ENCODE results near the gene RBFOX1.

RBFOX1 gene

DNA sequence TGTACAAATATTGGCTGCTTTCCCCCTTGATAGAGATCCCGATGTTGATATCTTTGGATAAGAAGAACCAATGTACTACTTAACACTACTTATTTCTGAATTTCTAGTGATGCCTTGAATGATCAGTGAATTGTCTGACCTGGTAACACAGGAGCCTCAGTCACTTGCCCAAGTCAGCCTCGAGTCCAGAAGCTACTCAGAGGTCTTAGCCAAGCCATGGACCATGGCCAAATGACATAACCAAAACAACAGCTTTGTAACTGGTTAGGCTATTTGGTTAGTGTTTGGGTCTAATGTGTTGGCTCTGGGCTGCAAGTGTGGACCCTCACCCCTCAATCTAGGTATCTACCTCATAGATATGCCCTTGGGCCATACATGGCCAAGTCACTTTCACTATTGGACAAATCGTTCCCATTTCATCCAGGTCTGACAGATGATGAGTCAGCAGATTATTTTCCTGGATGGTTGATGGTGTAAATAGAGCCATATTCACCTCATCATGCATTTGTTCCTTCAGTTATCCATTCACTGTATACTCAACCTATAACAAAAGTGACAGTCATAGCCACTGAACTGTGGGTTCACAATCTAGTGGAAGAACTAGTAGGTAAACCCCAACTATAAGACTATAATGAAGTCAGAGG, 3.5 kb downstream of the RBFOX1 start:
- DNase-seq, result no peak

DNA sequence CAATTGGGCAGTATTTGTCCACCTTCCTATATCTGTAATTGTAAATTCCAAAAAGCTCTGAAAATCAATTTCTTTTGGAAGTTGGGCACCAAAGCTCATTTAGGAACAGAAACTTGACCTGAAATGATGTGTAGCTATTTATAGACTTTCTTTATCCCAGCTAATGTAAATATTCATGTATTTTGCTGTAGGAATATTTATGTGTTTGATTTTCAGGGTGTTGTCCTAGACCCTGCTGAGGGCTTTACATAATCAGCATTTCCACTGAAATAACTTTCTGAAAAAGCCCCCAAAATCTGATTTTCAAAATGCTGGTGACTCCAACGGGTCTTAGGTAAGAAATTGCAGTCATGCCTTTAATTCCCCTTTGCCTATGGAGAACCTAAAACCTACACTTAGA, 4.1 kb downstream of the RBFOX1 start:
- DNase-seq, result no peak

DNA sequence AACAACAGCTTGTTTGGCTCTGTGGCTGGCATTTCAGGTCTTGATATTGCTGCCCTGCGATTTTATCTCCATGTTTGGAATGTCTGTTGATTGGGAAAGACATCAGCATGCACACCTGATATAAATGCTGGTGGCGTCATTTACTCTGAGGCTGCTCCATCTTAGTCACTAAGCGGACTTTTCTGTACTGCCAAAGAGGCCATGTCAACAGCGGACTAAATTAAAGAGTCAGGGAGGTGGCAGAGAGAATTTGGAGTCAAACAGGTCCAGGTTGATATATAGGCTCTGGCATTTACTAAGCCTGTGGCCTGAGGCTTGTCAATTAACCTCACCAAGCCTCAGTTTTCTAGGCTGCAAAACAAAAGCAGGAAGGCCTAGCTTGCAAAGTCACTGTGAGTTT, 6.2 kb downstream of the RBFOX1 start:
- no peak for DNase-seq

DNA sequence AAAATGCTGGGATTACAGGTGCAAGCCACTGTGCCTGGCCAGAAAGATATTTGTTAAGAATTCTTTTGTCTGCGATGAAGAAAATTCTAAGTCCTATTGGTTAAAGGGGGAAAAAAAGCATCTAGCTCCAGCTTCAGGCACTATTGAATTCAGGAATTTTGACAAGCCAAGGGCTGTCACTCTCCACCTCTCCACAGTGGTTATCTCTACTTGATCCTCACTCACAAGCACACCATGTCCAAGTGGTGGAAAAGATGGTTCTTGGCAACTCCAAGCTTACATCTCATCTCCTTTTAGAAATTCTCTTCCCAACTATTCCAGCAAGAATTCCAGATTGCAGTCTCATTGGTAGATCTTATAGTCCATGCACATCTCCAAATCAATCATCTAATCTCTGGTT, 7.1 kb downstream of the RBFOX1 start:
- DNase-seq, result no peak

DNA sequence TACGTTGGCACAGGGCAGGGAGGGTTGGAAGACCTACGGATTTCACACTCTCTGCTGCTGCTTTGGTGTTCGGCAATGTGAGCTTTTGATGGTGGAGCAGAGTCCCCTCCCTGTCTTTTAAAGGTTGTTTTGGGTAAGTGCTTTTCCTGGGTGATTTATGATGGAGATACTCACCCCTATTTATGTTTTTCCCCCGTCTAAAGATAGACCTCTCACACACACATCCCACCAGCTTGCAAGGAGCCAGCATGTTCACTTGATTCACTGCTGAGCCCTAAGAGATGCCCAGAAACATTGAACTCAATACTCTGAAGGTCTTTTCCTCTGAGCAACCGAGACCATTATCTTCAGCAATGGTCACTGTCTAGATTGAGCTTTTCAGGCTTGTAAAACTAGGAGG, 8.3 kb downstream of the RBFOX1 start:
- no peak for DNase-seq

DNA sequence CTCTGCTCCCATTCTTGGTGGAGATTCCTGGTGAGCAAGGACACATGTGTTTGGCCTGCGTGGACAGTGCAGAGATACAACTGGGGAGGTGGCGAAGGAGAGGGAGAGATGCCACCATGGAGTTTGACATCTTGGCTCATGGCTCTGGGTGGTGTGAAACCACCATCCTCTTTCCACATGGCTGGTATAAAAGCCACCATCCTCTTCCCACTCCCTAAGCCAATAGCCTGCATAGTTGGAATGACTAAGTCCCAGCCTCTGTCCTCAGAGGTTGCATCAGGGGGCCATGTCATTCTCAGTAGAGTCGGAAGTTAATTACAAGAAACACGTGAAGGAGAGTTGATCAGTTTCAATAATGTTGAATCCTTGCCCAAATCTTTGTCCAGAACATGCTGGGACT, 10.0 kb downstream of the RBFOX1 start:
- no peak for DNase-seq

DNA sequence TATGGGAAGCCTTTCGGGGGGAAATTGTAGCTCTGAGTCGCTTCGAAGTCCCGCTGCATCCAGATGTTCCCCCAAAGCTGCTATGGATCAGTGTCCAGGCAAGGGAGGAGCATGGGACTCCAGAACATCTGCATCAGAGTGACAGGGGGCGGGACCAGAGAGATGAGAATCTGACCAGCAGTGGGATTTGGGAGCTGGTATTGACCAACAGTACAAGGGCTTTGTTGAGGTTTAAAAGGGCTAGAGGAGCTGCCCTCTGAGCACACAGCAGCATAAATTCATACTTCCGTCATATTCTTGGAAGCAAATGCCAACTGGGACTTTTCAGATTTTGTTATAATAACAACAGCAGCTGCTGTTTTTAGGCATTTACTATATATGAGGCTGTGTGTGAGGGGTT, 10.6 kb downstream of the RBFOX1 start:
- DNase-seq, result no peak

DNA sequence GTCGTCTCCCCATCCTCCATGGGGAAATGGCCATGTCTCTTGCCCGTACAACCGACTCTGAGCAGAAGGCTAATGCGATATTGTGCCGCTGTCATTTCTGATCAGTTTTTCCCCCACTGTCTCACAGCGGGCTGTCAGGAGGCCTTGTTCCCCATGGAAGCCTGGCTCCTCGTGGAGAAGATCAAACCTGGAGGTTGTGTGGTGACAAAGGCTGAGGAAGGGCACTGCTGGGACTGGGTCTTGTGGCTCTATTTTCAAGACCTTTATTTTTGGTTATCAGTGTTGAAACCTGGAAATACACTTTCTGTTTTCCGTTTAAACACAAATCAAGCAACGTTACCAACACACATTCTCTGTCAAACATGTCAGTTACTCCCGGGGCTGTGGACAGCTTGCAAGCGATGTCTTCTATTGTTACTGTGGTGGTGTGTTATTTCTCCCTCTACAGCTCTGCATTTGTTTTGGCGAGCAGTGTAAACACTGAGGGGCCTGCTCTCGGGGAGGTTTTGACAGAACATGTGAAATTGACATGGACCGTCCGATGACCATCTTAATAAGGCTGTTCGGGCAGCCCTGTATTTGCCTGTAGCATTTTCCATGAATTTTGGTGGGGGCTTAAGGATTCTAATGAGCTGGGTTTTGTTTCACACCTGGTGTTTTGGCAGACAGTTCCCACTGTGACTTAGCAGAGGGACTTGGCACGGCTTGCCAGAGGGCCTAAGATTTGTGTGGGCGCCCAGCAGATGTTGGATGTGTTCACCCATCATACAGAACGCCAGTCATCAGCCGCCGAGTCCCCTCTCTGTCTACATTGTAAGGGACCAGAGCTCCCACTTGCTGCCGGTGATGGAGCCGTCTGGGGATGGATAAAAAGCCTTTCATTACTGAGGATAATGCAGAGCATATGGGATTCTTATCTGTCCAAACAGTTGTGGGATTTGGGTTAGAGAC, 12.5 kb downstream of the RBFOX1 start:
- no peak for DNase-seq

DNA sequence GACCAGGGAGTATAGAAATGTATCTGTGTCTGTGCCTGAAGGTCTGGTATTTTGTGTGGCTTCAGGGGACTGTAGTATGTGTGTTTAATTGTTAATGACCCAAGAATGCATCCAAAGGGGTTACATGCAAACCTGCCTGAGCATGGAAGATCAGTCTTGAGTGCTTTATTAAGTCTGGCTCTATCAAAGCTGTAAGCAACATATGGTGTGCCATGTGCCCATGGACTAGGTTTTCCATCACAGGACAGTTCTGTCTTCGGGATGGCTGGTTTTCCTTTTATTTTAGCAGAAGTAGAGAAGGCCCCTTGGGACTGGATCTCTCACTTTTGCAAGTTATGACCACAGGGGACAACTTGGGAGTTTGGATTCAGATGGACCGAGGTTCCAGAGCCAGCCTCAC, 18.2 kb downstream of the RBFOX1 start:
- DNase-seq, result no peak

DNA sequence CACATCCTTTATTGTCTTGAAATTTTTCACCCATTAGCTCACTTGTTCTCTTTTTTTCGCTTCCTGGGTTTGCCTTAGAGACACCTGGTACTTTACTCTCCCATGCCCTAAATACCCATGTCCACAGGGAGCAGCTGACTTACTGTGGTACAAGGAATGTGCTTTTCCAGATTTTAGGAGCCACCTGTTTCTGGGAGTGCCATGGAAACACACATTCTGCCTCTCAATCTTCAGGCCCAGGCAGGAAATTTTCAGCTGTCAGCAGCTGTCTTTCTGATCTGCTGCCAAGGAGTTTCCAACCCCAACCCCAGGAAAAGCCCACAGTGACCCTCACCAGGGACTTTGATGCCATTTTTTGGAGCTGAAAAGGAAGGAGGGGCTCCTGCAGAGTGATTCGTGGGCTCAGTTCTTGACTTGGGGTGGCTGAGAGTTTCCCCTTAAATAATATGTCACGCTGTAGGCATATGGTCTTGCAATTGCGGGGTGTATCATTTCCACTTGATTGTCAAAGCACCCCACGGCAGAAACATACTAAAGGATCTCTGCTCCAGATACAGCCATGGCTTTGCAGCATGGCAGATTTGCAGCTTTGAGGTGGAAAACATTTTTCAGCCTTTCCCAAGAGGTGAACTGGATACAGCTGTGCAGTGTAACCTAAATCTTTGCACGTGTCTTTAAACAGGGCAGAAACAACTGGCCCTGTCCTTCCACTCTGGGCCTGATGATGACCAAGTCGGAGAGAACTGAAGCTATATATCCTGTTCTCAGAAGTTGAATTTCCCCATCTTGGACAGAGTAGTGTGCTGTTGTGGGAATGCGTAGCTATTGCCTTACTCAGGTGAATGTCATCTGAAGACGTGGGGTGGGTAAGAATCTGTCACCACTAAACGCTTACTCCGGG, 19.2 kb downstream of the RBFOX1 start:
- DNase-seq, result no peak

DNA sequence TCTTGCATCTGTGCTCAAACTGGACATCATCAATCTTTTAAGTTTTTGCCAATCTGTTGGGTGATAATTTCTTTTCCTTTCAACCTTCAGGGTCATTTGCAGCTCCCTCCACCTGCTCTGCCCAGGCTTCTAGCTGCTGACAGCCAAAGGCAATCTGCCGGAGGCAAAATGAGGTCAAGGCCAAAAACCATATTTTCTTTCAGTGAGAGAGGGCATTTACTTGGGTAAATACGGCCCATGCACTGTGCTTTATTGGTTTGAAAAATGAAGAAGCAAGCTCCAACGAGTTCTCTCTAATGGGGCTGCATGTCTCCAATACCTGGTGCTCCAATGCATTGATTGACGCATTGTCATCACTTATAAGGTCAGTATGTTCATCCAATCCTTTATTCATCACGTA, 23.1 kb downstream of the RBFOX1 start:
- DNase-seq, result no peak

DNA sequence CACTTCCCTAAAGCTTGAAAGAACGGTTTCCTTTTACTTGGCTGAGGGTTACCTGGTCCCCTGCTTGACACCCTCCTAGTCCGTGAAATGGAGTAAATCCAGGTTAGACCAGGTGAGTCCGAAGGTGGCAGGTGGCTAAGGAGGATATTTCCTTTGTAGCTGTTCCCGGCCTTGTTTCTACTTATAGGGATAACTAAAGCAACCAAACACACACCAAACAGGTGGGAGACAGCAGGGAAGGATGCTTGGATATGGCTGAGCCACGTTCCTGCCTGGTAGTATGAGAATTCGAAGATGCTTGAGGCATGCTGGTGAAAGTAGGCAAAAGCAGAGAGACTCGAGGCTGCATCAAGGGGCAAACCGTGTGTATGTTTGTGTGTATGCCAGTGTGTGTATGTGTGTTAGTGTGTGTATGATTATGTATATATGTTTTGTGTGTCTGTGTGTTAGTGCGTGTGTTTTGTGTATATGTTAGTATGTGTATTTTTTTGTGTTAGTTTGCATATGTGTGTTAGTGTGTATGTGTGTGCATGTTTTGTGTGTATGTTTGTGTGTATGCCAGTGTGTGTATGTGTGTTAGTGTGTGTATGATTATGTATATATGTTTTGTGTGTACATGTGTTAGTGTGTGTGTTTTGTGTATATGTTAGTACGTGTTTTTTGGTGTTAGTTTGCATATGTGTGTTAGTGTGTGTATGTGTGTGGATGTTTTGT, 28.9 kb downstream of the RBFOX1 start:
- DNase-seq, result no peak

DNA sequence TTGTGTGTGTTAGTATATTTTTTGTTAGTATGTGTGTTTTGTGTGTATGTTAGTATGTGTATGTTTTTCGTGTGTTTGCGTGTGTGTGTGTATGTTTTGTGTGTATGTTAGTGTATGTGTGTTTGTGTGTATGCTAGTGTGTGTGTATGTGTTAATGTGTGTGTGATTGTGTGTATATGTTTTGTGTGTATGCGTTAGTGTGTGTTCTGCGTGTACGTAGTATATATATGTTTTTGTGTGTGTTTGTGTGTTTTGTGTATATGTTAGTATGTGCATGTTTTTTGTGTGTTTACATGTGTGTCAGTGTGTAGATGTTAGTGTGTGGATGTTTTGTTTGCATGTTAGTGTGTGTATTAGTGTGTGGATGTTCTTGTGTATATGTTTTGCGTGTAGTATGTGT, 29.6 kb downstream of the RBFOX1 start:
- DNase-seq, result no peak

DNA sequence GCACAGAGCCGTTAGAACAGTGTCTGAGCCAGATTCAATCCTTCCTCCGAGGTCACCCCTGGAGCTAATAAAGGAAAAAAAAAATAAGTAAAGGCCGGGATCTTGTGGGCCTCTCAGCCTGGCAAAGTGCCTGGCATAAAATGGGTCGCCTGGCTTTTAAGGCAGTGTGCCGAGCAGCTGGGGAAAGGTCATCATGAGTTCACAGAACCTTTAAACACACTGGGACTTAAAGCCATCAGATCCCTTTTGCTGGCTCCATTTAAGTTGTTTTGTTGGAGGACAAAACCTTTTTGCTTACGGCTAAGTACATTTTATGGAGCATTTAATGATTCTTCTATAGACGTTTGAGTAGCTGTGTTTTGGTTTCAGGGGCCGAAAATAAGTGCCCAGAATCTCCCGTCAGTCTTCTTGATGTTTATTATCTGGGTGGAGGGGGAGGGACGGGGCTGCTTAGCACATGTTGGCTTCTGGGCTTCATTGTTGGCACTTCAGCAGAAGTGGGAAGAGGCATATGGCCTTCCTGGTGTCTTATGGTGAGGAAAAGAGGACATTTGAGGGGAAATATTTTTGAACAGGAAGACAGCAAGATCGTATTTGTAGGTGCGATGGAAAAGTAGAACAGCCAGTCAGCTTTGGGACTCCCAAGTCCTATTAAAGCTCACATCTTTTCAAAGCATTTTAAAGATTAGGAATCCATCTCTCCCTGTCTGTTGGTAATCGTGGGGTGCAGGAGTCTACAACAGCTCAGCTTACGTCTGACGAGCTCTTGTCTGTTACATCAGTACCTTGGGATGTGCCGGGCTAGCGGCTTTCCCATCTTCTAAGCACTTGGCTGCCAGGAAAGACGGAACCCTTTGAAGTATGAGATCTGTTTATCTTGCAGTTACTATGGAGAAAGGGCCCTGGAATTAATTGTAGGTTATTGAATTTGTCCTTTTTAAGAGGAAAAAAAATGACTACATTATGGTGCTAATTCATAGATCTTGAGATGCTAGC, 31.1 kb downstream of the RBFOX1 start:
- DNase-seq, result no peak

DNA sequence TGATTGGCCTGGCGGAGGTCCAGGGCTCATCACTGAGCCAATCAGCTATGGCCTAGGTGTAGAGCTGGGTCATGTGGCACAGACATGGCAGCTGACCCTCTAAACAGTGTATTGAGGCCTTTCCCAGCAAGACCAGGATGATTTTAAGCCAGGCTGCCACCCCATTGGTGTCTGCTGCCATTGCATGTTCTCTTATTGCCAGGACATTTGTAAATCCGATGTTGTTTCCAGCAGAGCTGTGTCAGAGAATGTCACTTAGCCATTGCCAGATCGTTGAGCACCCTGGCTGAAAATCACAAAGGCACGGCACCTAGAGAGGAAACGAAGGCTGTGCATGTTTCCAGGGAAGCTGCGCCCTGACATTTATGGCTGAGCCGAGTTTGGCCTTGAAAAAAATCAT, 33.4 kb downstream of the RBFOX1 start:
- DNase-seq, result no peak

DNA sequence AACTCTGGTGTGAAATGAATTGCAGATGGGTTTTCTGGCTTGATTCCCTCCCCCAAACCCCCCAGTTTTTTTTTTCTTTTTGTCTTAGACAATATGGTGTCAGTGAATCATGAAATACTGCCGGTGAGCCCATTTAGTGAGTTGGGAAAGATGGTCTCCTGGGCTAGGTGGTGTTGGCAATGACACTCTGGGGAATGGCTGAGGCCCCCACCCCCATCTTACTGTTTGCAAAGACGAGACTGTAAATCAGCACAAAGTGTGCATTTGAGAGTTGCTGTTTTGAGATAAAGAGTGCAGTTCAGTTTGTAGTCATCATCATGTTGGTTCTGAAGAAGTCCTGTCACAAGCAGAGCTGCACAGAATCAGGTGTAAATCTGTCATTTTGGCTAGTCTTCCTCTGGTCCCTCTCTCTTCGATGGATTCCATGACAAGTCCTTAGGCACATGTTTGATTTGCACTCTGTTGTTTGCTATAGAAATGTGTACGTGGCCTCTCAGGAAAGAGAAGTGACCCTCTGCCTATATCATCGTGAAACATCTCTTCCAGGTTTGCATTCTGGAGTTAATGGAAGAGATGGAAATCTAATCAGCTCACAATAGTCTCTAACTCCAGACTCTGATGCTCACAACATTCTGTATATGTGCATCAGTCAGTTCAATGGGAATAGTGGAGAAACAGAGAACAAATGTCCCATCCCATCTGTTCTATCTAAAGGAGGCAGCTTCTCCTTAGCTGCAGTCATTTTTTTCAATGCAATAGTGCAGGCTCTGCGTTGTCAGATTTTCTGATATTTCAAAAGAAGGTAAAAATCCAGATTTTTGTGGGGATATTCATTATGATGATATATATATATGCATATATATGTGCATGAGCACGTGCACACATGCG, 34.6 kb downstream of the RBFOX1 start:
- DNase-seq, result no peak

DNA sequence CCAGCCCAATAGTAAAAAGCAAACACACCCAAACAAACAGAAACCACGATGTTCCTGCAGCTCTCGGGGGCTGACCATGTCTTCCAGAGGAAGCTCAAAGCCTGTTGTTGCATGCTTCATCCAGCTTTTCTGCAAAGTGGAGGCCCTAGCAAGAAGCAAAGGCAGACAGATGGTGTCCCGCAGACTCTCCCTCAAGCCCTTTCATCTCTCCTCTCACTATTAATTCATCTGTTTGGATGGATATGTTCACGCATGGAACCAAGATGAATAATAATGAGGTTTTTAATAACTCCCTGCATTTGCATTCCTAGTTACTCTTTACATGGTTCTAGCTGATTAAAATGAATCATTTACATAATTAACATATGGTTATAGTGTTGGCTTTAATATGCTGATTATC, 36.6 kb downstream of the RBFOX1 start:
- DNase-seq, result no peak

DNA sequence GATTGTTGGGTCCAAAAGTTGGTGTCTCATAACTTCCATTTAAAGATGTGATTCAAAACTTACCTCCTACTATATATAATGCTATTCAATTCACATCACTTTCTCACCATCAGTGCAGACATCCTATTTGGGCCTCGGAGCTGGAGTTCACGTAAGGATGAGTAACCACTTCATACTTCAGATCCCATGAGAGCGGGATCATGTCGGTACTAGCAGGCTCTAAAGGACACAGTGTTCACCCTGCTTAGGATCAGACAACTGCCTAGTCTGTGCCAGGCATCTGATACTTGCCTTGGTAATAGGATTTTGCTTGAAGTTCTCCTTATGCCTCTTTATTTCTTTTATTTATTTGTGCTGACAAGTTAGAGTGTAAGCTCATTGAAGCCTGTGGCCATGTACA, 39.5 kb downstream of the RBFOX1 start:
- no peak for DNase-seq

DNA sequence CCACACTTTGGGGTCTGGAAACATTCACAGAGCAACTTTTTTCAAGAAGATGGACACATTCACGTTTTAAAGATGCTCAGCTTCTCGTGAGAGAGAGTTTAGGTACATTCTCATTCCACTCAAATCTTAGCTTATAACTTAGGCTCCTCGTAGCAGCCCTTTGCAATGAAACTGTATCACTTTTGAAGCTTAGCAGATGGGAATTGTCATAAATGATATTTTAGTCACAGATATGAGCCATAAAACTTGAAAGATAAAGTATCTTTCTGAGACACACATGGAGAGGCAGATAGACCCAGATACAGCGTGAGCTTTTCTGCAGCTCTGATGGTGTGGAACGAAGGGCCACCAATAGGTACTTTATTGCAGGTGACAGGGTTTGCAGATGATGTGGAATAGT, 41.1 kb downstream of the RBFOX1 start:
- DNase-seq, result no peak

DNA sequence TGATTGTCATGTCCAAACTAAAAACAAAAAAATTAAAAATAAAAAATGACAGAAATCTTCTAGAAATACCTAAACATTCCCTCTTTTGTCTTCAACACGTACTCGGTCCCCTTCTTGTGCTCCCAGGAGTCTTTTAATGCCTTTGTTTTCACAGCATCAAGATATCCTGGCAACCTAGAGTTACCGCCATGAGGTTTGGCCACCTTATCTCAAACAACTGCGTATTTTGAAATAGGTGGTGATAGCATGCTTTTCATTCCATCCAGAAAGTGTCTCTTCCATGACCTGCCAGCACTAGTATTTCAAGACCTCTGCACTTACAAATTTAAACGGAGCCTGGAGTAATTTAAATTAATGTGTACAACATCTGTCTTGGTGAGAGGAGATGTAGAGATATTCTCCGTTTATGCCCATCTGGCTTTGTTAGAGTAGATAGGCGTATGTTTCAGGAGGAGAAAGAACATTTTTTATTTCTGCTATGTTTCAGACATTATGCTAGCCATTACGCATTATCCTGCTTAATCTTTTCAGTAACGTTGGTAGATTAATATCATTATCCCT, 42.0 kb downstream of the RBFOX1 start:
- no peak for DNase-seq
